ENCODE results near the gene DUSP22. TPM values are rescaled to one million over a fixed set of nuclear protein-coding genes. Genes with fewer than 3 reads are reported as not detected.
"Not testable (repeated sequence)": the region's sequence is repeated elsewhere in the genome, so short reads cannot be mapped to it uniquely, and the experiment has no call there.

DUSP22 gene
- total RNA-seq, 1 experiment from 2014 or later = 18.6 TPM

DNA sequence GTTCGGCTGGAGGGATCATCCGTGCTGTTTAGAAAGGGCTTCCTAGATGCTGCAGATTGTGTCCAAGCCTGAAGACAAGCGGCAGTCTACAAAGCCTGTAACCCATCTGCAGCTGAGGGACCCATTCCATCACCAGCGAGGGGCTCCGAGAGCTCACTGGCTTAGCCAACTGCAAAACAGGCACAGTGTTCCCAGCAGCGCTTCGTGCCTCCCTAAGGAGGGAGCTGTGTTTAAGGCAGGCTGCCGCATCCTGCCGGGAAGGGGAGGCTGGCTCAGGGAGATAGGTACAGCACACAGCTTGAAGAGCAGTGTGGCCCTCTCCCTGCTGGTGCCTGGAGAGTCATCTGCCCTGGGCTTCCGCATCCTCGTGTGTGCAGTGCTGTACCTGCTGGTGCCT lies 32.4 kb downstream of the DUSP22 start:
- Mint-ChIP-seq H3K9me3 (ENCODE audit: unreplicated experiment) (no peaks in the 10 kb centered on the region), H3K27ac (ENCODE audit: unreplicated experiment) (no peak overlapping the region), H3K36me3 (ENCODE audit: insufficient read depth, unreplicated experiment) (no peaks in the 10 kb centered on the region), H3K4me1 (ENCODE audit: low read depth, unreplicated experiment) (no peaks in the 10 kb centered on the region), H3K4me3 (ENCODE audit: unreplicated experiment) (no peak overlapping the region), H3K27me3 (ENCODE audit: insufficient read depth, unreplicated experiment) (peaks cover 3% of the 10 kb centered on the region)
- Histone ChIP-seq H3K9me3 (no peaks in the 10 kb centered on the region), H3K4me3 (ENCODE audit: low read depth, low read length) (no peak overlapping the region), H3K36me3 (ENCODE audit: control insufficient read depth, insufficient read depth, low read length) (no peaks in the 10 kb centered on the region), H3K4me1 (no peaks in the 10 kb centered on the region), H3K27me3 (replicated peaks; ENCODE audit: control insufficient read depth, insufficient read depth, low read length) (no peaks in the 10 kb centered on the region)
- DNase-seq = no peak
- intact Hi-C loops (cut with micrococcal nuclease; ENCODE audit: unreplicated experiment) = no loop called here
- POLR2A ChIA-PET = no interaction called here
- TF ChIP-seq, protein P1, sequence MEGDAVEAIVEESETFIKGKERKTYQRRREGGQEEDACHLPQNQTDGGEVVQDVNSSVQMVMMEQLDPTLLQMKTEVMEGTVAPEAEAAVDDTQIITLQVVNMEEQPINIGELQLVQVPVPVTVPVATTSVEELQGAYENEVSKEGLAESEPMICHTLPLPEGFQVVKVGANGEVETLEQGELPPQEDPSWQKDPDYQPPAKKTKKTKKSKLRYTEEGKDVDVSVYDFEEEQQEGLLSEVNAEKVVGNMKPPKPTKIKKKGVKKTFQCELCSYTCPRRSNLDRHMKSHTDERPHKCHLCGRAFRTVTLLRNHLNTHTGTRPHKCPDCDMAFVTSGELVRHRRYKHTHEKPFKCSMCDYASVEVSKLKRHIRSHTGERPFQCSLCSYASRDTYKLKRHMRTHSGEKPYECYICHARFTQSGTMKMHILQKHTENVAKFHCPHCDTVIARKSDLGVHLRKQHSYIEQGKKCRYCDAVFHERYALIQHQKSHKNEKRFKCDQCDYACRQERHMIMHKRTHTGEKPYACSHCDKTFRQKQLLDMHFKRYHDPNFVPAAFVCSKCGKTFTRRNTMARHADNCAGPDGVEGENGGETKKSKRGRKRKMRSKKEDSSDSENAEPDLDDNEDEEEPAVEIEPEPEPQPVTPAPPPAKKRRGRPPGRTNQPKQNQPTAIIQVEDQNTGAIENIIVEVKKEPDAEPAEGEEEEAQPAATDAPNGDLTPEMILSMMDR (IDR thresholded peaks at IDR 0.05; ENCODE audit: insufficient read depth in 1 of 2, low read depth in 1 of 2, low read length in 1 of 2, severe bottlenecking in 1 of 2, unreplicated experiment in 1 of 2) = no peak
- BruUV-seq (replicated peaks) = no TSS peak
- CTCF ChIA-PET = no interaction called here

DNA sequence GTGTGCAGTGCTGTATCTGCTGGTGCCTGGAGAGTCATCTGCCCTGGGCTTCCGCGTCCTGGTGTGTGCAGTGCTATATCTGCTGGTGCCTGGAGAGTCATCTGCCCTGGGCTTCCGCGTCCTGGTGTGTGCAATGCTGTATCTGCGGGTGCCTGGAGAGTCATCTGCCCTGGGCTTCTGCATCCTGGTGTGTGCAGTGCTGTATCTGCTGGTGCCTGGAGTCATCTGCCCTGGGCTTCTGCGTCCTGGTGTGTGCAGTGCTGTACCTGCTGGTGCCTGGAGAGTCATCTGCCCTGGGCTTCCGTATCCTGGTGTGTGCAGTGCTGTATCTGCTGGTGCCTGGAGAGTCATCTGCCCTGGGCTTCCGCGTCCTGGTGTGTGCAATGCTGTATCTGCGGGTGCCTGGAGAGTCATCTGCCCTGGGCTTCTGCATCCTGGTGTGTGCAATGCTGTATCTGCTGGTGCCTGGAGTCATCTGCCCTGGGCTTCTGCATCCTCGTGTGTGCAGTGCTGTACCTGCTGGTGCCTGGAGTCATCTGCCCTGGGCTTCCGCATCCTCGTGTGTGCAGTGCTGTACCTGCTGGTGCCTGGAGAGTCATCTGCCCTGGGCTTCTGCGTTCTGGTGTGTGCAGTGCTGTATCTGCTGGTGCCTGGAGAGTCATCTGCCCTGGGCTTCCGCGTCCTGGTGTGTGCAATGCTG lies 33.0 kb downstream of the DUSP22 start:
- DNase-seq; H3K27me3 ChIP-seq (replicated peaks; ENCODE audit: control insufficient read depth, insufficient read depth, low read length); H3K36me3 Mint-ChIP-seq (ENCODE audit: insufficient read depth, unreplicated experiment); BruUV-seq (replicated peaks); CTCF ChIA-PET; H3K4me1 Mint-ChIP-seq (ENCODE audit: low read depth, unreplicated experiment); H3K4me1 ChIP-seq; H3K36me3 ChIP-seq (ENCODE audit: control insufficient read depth, insufficient read depth, low read length); H3K9me3 Mint-ChIP-seq (ENCODE audit: unreplicated experiment); H3K4me3 Mint-ChIP-seq (ENCODE audit: unreplicated experiment); intact Hi-C loops (cut with micrococcal nuclease; ENCODE audit: unreplicated experiment); POLR2A ChIA-PET; H3K4me3 ChIP-seq (ENCODE audit: low read depth, low read length); H3K9me3 ChIP-seq; H3K27me3 Mint-ChIP-seq (ENCODE audit: insufficient read depth, unreplicated experiment); H3K27ac Mint-ChIP-seq (ENCODE audit: unreplicated experiment): not testable (repeated sequence)

DNA sequence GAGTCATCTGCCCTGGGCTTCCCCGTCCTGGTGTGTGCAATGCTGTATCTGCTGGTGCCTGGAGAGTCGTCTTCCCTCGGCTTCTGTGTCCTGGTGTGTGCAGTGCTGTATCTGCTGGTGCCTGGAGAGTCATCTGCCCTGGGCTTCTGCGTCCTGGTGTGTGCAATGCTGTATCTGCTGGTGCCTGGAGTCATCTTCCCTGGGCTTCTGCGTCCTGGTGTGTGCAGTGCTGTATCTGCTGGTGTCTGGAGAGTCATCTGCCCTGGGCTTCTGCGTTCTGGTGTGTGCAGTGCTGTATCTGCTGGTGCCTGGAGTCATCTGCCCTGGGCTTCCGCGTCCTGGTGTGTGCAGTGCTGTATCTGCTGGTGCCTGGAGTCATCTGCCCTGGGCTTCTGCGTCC lies 33.8 kb downstream of the DUSP22 start:
- H3K4me1 Mint-ChIP-seq (ENCODE audit: low read depth, unreplicated experiment); H3K36me3 ChIP-seq (ENCODE audit: control insufficient read depth, insufficient read depth, low read length); intact Hi-C loops (cut with micrococcal nuclease; ENCODE audit: unreplicated experiment); H3K4me1 ChIP-seq; H3K4me3 Mint-ChIP-seq (ENCODE audit: unreplicated experiment); H3K27me3 ChIP-seq (replicated peaks; ENCODE audit: control insufficient read depth, insufficient read depth, low read length); H3K27ac Mint-ChIP-seq (ENCODE audit: unreplicated experiment); BruUV-seq (replicated peaks); H3K4me3 ChIP-seq (ENCODE audit: low read depth, low read length); H3K27me3 Mint-ChIP-seq (ENCODE audit: insufficient read depth, unreplicated experiment); H3K9me3 Mint-ChIP-seq (ENCODE audit: unreplicated experiment); H3K9me3 ChIP-seq; H3K36me3 Mint-ChIP-seq (ENCODE audit: insufficient read depth, unreplicated experiment); CTCF ChIA-PET; DNase-seq; POLR2A ChIA-PET: not testable (repeated sequence)

DNA sequence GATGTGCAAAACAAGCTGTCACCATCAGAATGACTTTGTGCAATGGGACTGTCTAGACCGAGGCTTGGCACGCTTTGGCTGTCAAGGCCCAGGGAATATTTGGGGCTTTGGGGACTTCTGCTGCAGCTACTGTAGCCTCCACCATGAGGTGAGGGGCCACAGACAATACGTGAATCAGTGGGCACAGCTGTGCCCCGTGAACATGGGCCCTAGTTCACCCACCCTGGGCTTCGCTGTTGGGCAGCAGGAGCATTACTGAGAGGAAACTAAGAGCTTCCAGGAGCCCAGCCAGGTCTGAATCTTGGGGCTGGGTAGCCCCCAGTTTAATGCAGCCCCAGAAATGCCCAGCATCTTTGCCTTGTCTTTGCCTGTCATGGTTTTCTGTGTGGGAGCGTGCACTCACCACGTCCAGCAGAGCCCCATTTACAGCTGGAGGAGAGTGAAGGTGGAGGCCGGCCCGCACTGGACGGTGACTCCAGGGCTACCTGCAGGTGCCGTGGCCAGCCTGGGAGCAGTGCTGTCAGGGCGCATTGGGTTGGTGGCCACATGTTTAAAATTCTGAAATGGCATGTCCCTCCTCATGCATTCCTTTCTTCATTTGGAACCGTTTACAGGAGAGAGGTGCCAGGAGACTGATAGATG lies 34.7 kb downstream of the DUSP22 start:
- TF ChIP-seq, protein P1 (IDR thresholded peaks at IDR 0.05; ENCODE audit: insufficient read depth in 1 of 2, low read depth in 1 of 2, low read length in 1 of 2, severe bottlenecking in 1 of 2, unreplicated experiment in 1 of 2) = no peak
- intact Hi-C loops (cut with micrococcal nuclease; ENCODE audit: unreplicated experiment) = no loop called here

More for the DNA sequence above, 34.7 kb downstream of the DUSP22 start:
- Histone ChIP-seq H3K9me3 (no peaks in the 10 kb centered on the region), H3K4me3 (ENCODE audit: low read depth, low read length) (no peak overlapping the region), H3K36me3 (ENCODE audit: control insufficient read depth, insufficient read depth, low read length) (no peaks in the 10 kb centered on the region), H3K4me1 (no peaks in the 10 kb centered on the region), H3K27me3 (replicated peaks; ENCODE audit: control insufficient read depth, insufficient read depth, low read length) (no peaks in the 10 kb centered on the region)
- Mint-ChIP-seq H3K36me3 (ENCODE audit: insufficient read depth, unreplicated experiment) (no peaks in the 10 kb centered on the region), H3K9me3 (ENCODE audit: unreplicated experiment) (no peaks in the 10 kb centered on the region), H3K4me3 (ENCODE audit: unreplicated experiment) (no peak overlapping the region), H3K27ac (ENCODE audit: unreplicated experiment) (no peak overlapping the region), H3K27me3 (ENCODE audit: insufficient read depth, unreplicated experiment) (peaks cover 3% of the 10 kb centered on the region), H3K4me1 (ENCODE audit: low read depth, unreplicated experiment) (no peaks in the 10 kb centered on the region)
- POLR2A ChIA-PET = no interaction called here
- no peak for DNase-seq
- no TSS peak for BruUV-seq (replicated peaks)
- CTCF ChIA-PET = no interaction called here
